ENCODE measurements around the gene GRID1.
A peak's percentile ranks its signal among the peaks of the same experiment; 100 is the strongest.

Gene GRID1

DNA sequence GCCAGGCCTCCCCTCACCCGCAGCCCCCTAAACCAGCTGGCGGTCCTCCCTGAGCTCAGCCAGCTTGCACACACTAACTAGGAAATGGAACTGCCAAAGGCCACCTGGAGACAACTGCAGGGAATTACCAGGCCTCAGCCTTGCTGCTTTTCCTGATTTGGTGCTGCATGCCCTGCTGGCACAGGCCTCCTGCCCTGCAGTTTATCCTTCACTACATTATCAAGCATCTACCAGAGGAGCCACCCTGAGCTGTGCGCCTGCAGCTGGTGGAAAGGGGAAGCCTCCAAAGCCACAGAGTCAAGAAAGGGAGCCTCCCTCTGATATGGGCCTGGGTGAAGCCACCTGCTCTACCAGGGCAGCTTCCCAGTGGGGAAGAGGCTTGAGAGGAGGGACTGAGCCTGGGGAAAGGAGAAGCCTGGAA, 139.8 kb downstream of the GRID1 start:
- TF ChIP-seq, protein P1, sequence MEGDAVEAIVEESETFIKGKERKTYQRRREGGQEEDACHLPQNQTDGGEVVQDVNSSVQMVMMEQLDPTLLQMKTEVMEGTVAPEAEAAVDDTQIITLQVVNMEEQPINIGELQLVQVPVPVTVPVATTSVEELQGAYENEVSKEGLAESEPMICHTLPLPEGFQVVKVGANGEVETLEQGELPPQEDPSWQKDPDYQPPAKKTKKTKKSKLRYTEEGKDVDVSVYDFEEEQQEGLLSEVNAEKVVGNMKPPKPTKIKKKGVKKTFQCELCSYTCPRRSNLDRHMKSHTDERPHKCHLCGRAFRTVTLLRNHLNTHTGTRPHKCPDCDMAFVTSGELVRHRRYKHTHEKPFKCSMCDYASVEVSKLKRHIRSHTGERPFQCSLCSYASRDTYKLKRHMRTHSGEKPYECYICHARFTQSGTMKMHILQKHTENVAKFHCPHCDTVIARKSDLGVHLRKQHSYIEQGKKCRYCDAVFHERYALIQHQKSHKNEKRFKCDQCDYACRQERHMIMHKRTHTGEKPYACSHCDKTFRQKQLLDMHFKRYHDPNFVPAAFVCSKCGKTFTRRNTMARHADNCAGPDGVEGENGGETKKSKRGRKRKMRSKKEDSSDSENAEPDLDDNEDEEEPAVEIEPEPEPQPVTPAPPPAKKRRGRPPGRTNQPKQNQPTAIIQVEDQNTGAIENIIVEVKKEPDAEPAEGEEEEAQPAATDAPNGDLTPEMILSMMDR (IDR thresholded peaks at IDR 0.05; ENCODE audit: low read depth, low read length): no peak
- H3K4me3 ChIP-seq (replicated peaks in 1 of 2; ENCODE audit: low read depth in 2 of 2, low read length in 2 of 2): no peak overlapping the region
- DNase-seq (ENCODE audit: low read depth in 2 of 2): no peak

DNA sequence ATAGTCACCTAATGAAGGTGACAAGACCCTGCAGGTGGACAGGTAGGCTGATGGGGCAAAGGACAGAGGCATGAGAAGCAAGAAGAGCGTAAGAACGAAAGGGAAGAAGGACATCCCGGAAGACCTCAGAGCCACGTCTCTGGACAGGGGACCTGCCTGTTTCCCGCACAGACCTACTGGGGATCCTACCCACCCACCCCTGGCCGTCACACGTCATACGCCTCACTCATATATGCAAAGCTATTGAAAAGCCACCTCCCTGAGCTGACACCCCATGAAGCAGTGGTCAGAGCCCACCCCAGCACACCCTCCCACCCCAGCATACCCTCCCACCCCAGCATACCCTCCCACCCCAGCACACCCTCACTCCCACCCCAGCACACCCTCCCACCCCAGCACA, 140.6 kb downstream of the GRID1 start:
- no peak overlapping the region for H3K4me3 ChIP-seq (replicated peaks in 1 of 2; ENCODE audit: low read depth in 2 of 2, low read length in 2 of 2)
- DNase-seq (ENCODE audit: low read depth in 2 of 2): no peak
- TF ChIP-seq, protein P1 (IDR thresholded peaks at IDR 0.05; ENCODE audit: low read depth, low read length): no peak

DNA sequence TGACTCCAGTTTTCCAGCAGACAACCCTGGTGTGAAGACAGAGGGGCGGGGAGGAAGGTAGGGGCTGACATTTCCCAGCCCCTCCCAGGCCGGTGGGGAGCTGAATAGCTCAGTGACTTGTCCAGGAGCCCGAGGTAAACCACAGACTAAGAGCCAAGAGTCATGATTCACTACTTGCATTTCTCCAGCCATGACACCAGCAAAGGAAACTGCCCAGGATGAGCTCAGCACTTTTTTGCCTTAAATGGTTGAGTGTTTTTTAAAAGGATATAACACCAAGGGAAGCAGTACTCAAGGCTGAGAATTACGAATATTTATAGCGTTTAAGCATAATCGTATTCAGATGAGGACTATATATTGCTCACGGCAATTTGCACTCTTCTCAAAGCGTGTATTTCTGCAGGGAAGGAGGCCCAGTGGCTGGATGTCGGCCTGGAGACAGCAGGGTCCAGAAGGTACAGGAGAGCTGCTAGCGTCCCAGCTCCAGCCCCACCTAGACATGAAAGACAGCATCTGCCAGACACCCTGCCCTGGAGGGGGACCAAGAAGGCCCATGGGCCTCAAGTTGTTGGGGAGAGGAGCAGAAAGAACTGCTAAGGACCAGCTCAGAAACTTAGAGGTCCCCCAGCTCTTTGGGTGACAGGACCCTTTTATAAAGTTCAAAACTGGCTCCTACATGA, 141.4 kb downstream of the GRID1 start:
- DNase-seq (ENCODE audit: low read depth in 2 of 2): peak; percentile 19 to 30
- TF ChIP-seq, protein P1 (IDR thresholded peaks at IDR 0.05; ENCODE audit: low read depth, low read length): no peak
- H3K4me3 ChIP-seq (replicated peaks in 1 of 2; ENCODE audit: low read depth in 2 of 2, low read length in 2 of 2): no peak overlapping the region

DNA sequence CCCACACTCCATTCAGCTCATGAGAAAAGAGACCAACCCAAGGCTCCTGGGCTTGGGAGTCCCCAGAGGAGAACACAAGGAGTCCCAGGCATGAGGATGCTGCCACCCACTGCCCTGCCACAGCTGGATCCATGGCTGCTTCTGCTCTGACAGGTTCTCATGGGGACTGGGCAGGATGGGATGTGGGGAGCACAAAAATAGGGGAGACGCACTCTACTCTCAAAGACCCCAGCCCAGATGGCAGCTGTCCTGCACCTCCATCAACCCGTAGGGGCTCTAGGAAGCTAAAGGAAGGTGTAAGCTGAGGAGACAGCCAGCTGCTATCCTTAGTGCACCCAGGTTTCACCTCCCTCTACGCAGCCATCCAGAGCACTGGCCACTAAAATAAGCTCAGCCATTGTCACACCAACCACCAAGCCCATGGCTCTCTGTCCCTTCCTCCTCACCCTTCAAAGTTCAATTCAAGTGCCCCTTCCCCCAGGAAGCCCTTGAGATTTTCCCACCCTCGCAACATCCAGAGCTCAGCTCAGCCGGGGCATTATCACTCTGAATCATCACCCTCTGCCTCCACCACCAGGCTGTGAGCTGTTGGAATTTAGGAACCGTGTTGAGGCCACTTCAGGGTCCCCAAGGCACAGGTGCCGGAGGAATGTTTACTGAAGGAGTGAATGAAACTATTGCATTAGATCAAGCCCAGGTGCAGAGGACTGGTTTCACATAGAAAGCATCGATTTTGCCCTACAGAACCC, 142.1 kb downstream of the GRID1 start:
- TF ChIP-seq, protein P1 (IDR thresholded peaks at IDR 0.05; ENCODE audit: low read depth, low read length): no peak
- no peak for DNase-seq (ENCODE audit: low read depth in 2 of 2)
- H3K4me3 ChIP-seq (replicated peaks in 1 of 2; ENCODE audit: low read depth in 2 of 2, low read length in 2 of 2): no peak overlapping the region

DNA sequence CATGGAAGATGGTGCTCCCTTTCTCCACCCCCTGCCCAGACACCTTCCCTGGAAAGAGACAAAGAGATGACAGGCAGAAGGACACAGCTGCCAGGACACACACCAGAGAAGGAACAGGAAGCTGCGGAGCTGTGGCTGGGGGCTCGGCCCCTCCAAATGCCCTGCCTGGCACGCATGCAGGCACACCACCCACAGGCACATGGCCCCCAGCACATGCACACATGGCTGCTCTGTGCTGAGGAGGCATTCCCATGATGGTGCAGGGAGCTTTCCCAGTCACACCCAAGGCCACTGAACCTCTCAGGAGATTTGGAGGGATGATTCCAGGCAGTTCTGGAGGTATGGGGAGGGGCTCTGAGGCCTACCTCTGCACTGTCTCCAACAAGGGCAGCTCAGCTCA, 143.3 kb downstream of the GRID1 start:
- no peak overlapping the region for H3K4me3 ChIP-seq (replicated peaks in 1 of 2; ENCODE audit: low read depth in 2 of 2, low read length in 2 of 2)
- TF ChIP-seq, protein P1 (IDR thresholded peaks at IDR 0.05; ENCODE audit: low read depth, low read length): no peak
- no peak for DNase-seq (ENCODE audit: low read depth in 2 of 2)

DNA sequence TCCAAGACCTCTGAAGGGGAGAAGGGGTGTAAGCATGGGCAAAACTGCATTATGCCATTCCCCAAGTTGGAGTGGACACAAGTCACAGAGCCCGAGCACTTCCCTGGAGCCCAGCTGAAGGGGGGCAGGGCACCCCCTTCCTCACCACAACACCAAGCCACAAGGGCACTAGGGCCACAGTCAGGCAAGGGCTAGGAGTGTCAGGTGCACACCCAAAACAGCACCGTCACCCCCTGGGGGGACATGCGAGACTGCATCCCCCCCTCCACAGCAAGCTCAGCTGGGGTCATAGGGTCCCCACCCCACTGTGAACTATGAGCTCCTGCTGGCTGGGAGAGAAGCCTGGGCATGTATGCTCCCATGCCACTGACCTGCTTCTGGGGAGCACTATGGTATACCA, 143.9 kb downstream of the GRID1 start:
- no peak overlapping the region for H3K4me3 ChIP-seq (replicated peaks in 1 of 2; ENCODE audit: low read depth in 2 of 2, low read length in 2 of 2)
- TF ChIP-seq, protein P1 (IDR thresholded peaks at IDR 0.05; ENCODE audit: low read depth, low read length): no peak
- DNase-seq (ENCODE audit: low read depth in 2 of 2): no peak
